ENCODE results near the gene VTI1A. TPM values are rescaled to one million over a fixed set of nuclear protein-coding genes. Genes with fewer than 3 reads are reported as not detected.

VTI1A gene
- total RNA-seq, 1 donor from 2014 or later, result 33.6 TPM

GRCh38 chr10:112739592-112740353 lies 292.8 kb downstream of the VTI1A start:
- Mint-ChIP-seq H3K4me1 (ENCODE audit: low read depth) (no peaks in the 10 kb centered on the region), H3K36me3 (ENCODE audit: low read depth) (no peaks in the 10 kb centered on the region), H3K4me3 (ENCODE audit: low read depth) (no peak overlapping the region), H3K9me3 (no peaks in the 10 kb centered on the region), H3K27ac (no peak overlapping the region), H3K27me3 (ENCODE audit: low read depth) (no peaks in the 10 kb centered on the region)
- intact Hi-C loops (cut with micrococcal nuclease), result no loop called here
- no peak for DNase-seq (ENCODE audit: low spot score)

DNA sequence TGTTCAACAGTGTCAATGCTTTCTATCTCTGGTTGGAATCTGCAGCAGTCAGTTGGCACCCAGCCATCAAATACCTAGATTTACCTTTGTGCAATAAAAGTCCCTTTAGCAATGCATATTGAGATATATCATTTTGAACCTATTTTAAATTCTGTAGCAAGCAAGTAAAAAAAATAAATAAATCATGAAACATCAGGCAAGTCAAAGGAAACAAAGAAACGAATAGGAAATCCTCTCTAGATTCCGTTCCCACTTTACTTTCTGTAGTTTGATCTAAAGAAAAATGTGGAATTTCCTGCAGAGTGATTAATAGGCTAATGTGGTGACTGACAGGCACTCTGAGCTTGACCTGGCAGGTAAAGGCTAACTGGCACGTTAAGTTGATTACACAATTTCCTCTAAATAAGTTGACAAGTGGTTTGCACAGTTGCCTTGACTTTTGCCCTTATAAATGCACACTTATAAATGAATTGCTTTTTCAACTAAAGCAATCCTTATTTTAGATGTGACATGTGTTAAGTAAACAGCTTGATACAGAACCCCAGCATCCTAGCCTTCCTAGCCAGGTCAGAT lies 294.9 kb downstream of the VTI1A start:
- H3K4me3 Mint-ChIP-seq (ENCODE audit: low read depth), result no peak overlapping the region
- H3K36me3 Mint-ChIP-seq (ENCODE audit: low read depth), result no peaks in the 10 kb centered on the region
- DNase-seq (ENCODE audit: low spot score), result no peak
- H3K27me3 Mint-ChIP-seq (ENCODE audit: low read depth), result no peaks in the 10 kb centered on the region
- H3K4me1 Mint-ChIP-seq (ENCODE audit: low read depth), result no peaks in the 10 kb centered on the region
- intact Hi-C loops (cut with micrococcal nuclease), result no loop called here
- H3K27ac Mint-ChIP-seq, result no peak overlapping the region
- no peaks in the 10 kb centered on the region for H3K9me3 Mint-ChIP-seq

GRCh38 chr10:112744181-112745096 lies 297.4 kb downstream of the VTI1A start:
- no peaks in the 10 kb centered on the region for H3K36me3 Mint-ChIP-seq (ENCODE audit: low read depth)
- DNase-seq (ENCODE audit: low spot score), result no peak
- intact Hi-C loops (cut with micrococcal nuclease), result no loop called here
- H3K9me3 Mint-ChIP-seq, result no peaks in the 10 kb centered on the region
- no peaks in the 10 kb centered on the region for H3K4me1 Mint-ChIP-seq (ENCODE audit: low read depth)
- no peaks in the 10 kb centered on the region for H3K27me3 Mint-ChIP-seq (ENCODE audit: low read depth)
- H3K27ac Mint-ChIP-seq, result no peak overlapping the region
- no peak overlapping the region for H3K4me3 Mint-ChIP-seq (ENCODE audit: low read depth)

GRCh38 chr10:112746329-112746728 lies 299.3 kb downstream of the VTI1A start:
- Mint-ChIP-seq H3K36me3 (ENCODE audit: low read depth) (no peaks in the 10 kb centered on the region), H3K9me3 (no peaks in the 10 kb centered on the region), H3K27me3 (ENCODE audit: low read depth) (no peaks in the 10 kb centered on the region), H3K4me1 (ENCODE audit: low read depth) (no peaks in the 10 kb centered on the region), H3K4me3 (ENCODE audit: low read depth) (no peak overlapping the region), H3K27ac (no peak overlapping the region)
- DNase-seq (ENCODE audit: low spot score), result no peak
- intact Hi-C loops (cut with micrococcal nuclease), result no loop called here

DNA sequence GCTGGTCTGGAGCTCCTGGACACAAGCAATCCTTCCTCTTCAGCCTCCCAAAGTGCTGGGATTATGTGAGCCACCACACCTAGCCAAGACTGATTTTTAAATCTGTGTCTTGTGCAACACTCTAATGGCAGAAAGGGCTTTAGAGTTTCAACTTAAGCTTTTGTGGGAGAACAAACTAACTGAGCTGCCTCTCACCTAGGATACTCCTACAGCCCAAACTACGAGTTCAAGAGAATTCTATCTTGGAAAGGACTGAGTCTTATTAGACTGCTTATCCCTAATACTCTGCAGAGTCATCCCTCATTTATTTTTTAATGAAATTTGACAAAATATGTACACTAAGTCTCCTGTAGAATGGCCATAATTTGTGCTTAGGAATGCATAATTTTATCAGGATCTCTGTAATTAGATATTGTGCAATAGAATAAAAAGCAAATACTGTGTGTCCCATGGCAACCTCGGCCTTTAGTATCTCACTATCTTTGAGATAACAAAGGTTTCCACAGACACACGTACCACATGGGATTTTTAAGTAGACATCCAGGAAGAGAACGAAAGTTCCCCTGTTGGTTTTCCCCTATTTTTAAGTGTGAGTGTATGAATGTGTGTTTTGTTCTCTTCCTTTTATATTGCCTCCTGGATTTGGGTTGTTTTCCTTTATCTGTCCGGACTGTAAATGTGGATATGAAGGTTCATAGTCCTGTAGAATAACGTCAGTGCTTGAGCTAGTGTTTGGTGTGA lies 303.6 kb downstream of the VTI1A start:
- H3K36me3 Mint-ChIP-seq (ENCODE audit: low read depth), result no peaks in the 10 kb centered on the region
- no peak for DNase-seq (ENCODE audit: low spot score)
- intact Hi-C loops (cut with micrococcal nuclease), result no loop called here
- H3K27me3 Mint-ChIP-seq (ENCODE audit: low read depth), result no peaks in the 10 kb centered on the region
- H3K27ac Mint-ChIP-seq, result no peak overlapping the region
- H3K9me3 Mint-ChIP-seq, result no peaks in the 10 kb centered on the region
- H3K4me1 Mint-ChIP-seq (ENCODE audit: low read depth), result no peaks in the 10 kb centered on the region
- H3K4me3 Mint-ChIP-seq (ENCODE audit: low read depth), result no peak overlapping the region

DNA sequence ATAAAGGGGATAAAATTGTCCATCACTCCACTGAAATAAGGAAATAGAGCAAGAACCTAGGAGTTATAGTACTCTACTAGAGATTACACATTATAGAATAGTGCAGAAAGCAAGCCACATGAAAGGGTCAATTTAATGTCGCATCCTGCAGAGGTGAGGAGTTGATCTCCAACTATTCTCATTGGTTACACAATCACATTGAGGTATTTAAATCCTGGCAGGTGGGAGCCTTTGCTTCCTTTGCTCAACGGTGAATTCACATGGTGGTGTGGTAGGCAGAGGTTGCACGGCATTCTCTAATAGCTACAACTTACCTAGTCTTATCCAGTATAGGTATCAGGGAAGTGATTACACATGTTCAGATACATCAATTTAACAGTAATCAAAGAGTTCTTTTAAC lies 304.6 kb downstream of the VTI1A start:
- intact Hi-C loops (cut with micrococcal nuclease), result no loop called here

DNA sequence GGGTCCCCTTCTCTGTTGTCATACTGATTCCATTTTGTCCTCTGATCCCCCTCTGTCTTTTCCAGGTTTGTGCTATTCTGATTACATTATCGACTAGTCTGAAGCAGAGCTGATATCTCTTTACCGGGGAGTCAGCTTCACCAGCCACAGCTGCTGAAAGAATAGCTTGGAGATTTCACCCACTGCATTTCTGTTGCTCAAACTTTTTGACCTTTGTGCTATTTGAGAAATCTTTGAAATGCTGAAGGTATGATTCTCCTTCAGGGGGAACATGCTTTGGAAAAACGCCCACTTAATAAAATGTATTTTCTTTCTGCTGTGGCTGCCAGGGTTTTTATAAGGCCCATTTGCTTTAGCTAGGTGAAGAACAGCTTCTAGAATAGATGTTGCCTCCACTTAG lies 305.3 kb downstream of the VTI1A start:
- intact Hi-C loops (cut with micrococcal nuclease), result no loop called here
- H3K4me1 Mint-ChIP-seq (ENCODE audit: low read depth), result no peaks in the 10 kb centered on the region
- H3K27ac Mint-ChIP-seq, result no peak overlapping the region
- H3K4me3 Mint-ChIP-seq (ENCODE audit: low read depth), result no peak overlapping the region
- no peak for DNase-seq (ENCODE audit: low spot score)
- H3K9me3 Mint-ChIP-seq, result no peaks in the 10 kb centered on the region
- no peaks in the 10 kb centered on the region for H3K36me3 Mint-ChIP-seq (ENCODE audit: low read depth)
- H3K27me3 Mint-ChIP-seq (ENCODE audit: low read depth), result no peaks in the 10 kb centered on the region

More for the DNA sequence above, 304.6 kb downstream of the VTI1A start:
- no peaks in the 10 kb centered on the region for H3K27me3 Mint-ChIP-seq (ENCODE audit: low read depth)
- no peaks in the 10 kb centered on the region for H3K9me3 Mint-ChIP-seq
- no peaks in the 10 kb centered on the region for H3K4me1 Mint-ChIP-seq (ENCODE audit: low read depth)
- DNase-seq (ENCODE audit: low spot score), result no peak
- H3K27ac Mint-ChIP-seq, result no peak overlapping the region
- H3K4me3 Mint-ChIP-seq (ENCODE audit: low read depth), result no peak overlapping the region
- H3K36me3 Mint-ChIP-seq (ENCODE audit: low read depth), result no peaks in the 10 kb centered on the region

- intact Hi-C loops (cut with micrococcal nuclease), result no loop called here
- Mint-ChIP-seq H3K27ac (no peak overlapping the region), H3K4me1 (ENCODE audit: low read depth) (no peaks in the 10 kb centered on the region), H3K4me3 (ENCODE audit: low read depth) (no peak overlapping the region), H3K36me3 (ENCODE audit: low read depth) (no peaks in the 10 kb centered on the region), H3K9me3 (no peaks in the 10 kb centered on the region), H3K27me3 (ENCODE audit: low read depth) (no peaks in the 10 kb centered on the region)
- no peak for DNase-seq (ENCODE audit: low spot score)
These were observed 307.0 kb downstream of the VTI1A start for GRCh38 chr10:112753961-112754411.

- no peak overlapping the region for H3K4me3 Mint-ChIP-seq (ENCODE audit: low read depth)
- H3K27me3 Mint-ChIP-seq (ENCODE audit: low read depth), result no peaks in the 10 kb centered on the region
- no peaks in the 10 kb centered on the region for H3K36me3 Mint-ChIP-seq (ENCODE audit: low read depth)
- no peak overlapping the region for H3K27ac Mint-ChIP-seq
- DNase-seq (ENCODE audit: low spot score), result no peak
- H3K9me3 Mint-ChIP-seq, result no peaks in the 10 kb centered on the region
- no peaks in the 10 kb centered on the region for H3K4me1 Mint-ChIP-seq (ENCODE audit: low read depth)
- intact Hi-C loops (cut with micrococcal nuclease), result no loop called here
These were observed 308.6 kb downstream of the VTI1A start for GRCh38 chr10:112755446-112756234.

GRCh38 chr10:112756235-112756527 lies 309.2 kb downstream of the VTI1A start:
- intact Hi-C loops (cut with micrococcal nuclease), result no loop called here
- H3K27ac Mint-ChIP-seq, result no peak overlapping the region
- H3K4me3 Mint-ChIP-seq (ENCODE audit: low read depth), result no peak overlapping the region
- no peaks in the 10 kb centered on the region for H3K36me3 Mint-ChIP-seq (ENCODE audit: low read depth)
- no peaks in the 10 kb centered on the region for H3K4me1 Mint-ChIP-seq (ENCODE audit: low read depth)
- no peaks in the 10 kb centered on the region for H3K9me3 Mint-ChIP-seq
- DNase-seq (ENCODE audit: low spot score), result no peak
- no peaks in the 10 kb centered on the region for H3K27me3 Mint-ChIP-seq (ENCODE audit: low read depth)

- H3K27me3 Mint-ChIP-seq (ENCODE audit: low read depth), result no peaks in the 10 kb centered on the region
- intact Hi-C loops (cut with micrococcal nuclease), result no loop called here
- H3K36me3 Mint-ChIP-seq (ENCODE audit: low read depth), result no peaks in the 10 kb centered on the region
- DNase-seq (ENCODE audit: low spot score), result no peak
- no peak overlapping the region for H3K4me3 Mint-ChIP-seq (ENCODE audit: low read depth)
- no peaks in the 10 kb centered on the region for H3K9me3 Mint-ChIP-seq
- H3K27ac Mint-ChIP-seq, result no peak overlapping the region
- H3K4me1 Mint-ChIP-seq (ENCODE audit: low read depth), result no peaks in the 10 kb centered on the region
These were observed 311.9 kb downstream of the VTI1A start for GRCh38 chr10:112758961-112759360.

DNA sequence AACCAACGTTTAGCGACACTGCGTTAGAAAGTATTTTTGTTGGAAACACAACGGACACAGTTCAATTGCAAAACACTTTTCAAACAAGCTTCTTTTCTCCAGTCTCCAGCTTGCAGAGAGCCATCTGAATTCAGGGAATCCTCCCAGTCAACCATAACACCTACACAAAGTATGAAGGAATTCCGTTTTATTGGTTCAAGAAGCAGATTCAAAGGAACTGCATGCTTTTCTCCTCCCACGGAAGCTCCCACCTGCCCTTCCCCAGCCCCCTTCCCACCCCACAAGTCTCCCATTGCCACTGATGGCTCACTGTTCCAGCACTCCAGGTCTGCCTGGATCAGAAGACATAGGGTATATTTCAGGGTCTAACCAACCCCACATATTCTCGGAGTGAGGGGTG lies 312.5 kb downstream of the VTI1A start:
- intact Hi-C loops (cut with micrococcal nuclease), result no loop called here
- H3K27me3 Mint-ChIP-seq (ENCODE audit: low read depth), result no peaks in the 10 kb centered on the region
- no peaks in the 10 kb centered on the region for H3K4me1 Mint-ChIP-seq (ENCODE audit: low read depth)
- H3K27ac Mint-ChIP-seq, result no peak overlapping the region
- H3K4me3 Mint-ChIP-seq (ENCODE audit: low read depth), result no peak overlapping the region
- H3K9me3 Mint-ChIP-seq, result no peaks in the 10 kb centered on the region
- H3K36me3 Mint-ChIP-seq (ENCODE audit: low read depth), result no peaks in the 10 kb centered on the region
- no peak for DNase-seq (ENCODE audit: low spot score)

All from activated T-helper 2 cell treated with anti-CD3 and anti-CD28 coated beads, Interferon-gamma antibody, Interleukin-2, Interleukin-4, amounts not matched to agents 10 μg/mL and 5 μg/mL and 100 μg/mL, durations not matched to agents 14 hours and 24 hours and 36 hours (primary cell).